ENCODE data around the gene THEMIS.

DNA sequence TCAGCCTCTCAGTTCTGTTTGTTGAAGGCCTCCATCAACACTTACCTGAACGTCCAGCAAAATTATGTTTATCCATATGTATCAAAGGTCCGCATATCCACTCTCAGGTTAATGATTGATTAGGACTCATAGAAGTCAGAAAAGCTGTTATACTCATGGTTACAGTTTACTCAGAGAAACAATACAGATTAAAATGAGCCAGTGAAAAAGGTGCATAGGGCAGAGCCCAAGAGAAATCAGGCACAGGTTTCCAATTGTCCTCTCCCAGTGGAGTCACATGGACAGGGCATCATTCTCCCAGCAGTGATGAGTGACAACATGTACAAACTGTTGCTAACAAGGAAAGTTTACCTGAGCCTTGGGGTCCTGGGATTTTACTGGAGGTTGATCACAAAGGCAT lies 36.2 kb downstream of the THEMIS start:
- TF ChIP-seq, protein P1, sequence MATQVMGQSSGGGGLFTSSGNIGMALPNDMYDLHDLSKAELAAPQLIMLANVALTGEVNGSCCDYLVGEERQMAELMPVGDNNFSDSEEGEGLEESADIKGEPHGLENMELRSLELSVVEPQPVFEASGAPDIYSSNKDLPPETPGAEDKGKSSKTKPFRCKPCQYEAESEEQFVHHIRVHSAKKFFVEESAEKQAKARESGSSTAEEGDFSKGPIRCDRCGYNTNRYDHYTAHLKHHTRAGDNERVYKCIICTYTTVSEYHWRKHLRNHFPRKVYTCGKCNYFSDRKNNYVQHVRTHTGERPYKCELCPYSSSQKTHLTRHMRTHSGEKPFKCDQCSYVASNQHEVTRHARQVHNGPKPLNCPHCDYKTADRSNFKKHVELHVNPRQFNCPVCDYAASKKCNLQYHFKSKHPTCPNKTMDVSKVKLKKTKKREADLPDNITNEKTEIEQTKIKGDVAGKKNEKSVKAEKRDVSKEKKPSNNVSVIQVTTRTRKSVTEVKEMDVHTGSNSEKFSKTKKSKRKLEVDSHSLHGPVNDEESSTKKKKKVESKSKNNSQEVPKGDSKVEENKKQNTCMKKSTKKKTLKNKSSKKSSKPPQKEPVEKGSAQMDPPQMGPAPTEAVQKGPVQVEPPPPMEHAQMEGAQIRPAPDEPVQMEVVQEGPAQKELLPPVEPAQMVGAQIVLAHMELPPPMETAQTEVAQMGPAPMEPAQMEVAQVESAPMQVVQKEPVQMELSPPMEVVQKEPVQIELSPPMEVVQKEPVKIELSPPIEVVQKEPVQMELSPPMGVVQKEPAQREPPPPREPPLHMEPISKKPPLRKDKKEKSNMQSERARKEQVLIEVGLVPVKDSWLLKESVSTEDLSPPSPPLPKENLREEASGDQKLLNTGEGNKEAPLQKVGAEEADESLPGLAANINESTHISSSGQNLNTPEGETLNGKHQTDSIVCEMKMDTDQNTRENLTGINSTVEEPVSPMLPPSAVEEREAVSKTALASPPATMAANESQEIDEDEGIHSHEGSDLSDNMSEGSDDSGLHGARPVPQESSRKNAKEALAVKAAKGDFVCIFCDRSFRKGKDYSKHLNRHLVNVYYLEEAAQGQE (IDR thresholded peaks at IDR 0.05; ENCODE audit: low read depth): no peak
- TF ChIP-seq TAF1 (IDR thresholded peaks at IDR 0.05; ENCODE audit: low read depth) (no peak), YY1 (IDR thresholded peaks at IDR 0.05; ENCODE audit: low read depth) (no peak), EP300 (IDR thresholded peaks at IDR 0.05; ENCODE audit: borderline replicate concordance) (no peak), CREB1 (IDR thresholded peaks at IDR 0.05; ENCODE audit: low read depth) (no peak), ZBTB7A (IDR thresholded peaks at IDR 0.05; ENCODE audit: low read depth) (no peak), NFIC (IDR thresholded peaks at IDR 0.05) (no peak), RAD21 (IDR thresholded peaks at IDR 0.05; ENCODE audit: low read depth) (no peak), TEAD4 (IDR thresholded peaks at IDR 0.05) (no peak), CEBPB (IDR thresholded peaks at IDR 0.05) (no peak)
- TF ChIP-seq, protein P2, sequence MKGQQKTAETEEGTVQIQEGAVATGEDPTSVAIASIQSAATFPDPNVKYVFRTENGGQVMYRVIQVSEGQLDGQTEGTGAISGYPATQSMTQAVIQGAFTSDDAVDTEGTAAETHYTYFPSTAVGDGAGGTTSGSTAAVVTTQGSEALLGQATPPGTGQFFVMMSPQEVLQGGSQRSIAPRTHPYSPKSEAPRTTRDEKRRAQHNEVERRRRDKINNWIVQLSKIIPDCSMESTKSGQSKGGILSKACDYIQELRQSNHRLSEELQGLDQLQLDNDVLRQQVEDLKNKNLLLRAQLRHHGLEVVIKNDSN (IDR thresholded peaks at IDR 0.05): no peak
